ENCODE data around the gene OCA2. TPM values are rescaled to one million over a fixed set of nuclear protein-coding genes. Genes with fewer than 3 reads are reported as not detected.

The OCA2 gene
- total RNA-seq, 1 donor from 2014 or later, result 0.25 TPM

DNA sequence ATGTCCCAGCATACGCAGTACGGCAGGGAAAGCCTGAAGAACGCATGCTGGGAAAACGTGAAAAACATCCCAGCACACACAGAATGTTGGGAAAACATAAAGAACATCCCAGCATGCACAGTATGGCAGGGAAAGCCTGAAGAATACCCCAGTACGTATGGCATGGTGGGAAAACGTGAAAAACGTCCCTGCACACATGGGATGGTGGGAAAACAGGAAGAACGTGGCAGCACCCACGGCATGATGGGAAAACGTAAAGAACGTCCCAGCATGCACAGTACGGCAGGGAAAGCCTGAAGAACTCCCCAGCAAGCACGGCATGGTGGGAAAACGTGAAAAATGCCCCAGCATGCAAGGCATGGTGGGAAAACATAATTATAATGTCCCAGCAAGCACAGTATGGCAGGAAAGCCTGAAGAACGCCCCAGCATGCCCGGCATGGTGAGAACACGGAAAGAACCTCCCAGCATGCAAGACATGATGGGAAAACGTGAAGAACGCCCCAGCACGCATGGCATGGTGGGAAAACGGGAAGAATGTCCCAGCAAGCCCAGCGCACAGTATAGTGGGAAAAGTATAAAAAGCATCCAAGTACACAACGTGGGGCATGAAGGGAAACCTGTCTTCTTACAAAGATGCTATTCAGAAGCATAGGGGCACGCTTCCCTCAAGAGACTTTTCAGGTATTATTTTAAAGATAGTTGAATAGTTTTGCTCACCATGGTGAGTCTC lies 128.3 kb downstream of the OCA2 start:
- intact Hi-C loops (cut with DNase I), result no loop called here
- Histone ChIP-seq H3K9me3 (no peaks in the 10 kb centered on the region), H3K36me3 (no peaks in the 10 kb centered on the region), H3K4me3 (no peak overlapping the region), H3K27ac (no peak overlapping the region), H3K4me1 (no peaks in the 10 kb centered on the region), H3K27me3 (no peaks in the 10 kb centered on the region)
- TF ChIP-seq POLR2A (IDR thresholded peaks at IDR 0.05), result no peak
- TF ChIP-seq, protein P1, sequence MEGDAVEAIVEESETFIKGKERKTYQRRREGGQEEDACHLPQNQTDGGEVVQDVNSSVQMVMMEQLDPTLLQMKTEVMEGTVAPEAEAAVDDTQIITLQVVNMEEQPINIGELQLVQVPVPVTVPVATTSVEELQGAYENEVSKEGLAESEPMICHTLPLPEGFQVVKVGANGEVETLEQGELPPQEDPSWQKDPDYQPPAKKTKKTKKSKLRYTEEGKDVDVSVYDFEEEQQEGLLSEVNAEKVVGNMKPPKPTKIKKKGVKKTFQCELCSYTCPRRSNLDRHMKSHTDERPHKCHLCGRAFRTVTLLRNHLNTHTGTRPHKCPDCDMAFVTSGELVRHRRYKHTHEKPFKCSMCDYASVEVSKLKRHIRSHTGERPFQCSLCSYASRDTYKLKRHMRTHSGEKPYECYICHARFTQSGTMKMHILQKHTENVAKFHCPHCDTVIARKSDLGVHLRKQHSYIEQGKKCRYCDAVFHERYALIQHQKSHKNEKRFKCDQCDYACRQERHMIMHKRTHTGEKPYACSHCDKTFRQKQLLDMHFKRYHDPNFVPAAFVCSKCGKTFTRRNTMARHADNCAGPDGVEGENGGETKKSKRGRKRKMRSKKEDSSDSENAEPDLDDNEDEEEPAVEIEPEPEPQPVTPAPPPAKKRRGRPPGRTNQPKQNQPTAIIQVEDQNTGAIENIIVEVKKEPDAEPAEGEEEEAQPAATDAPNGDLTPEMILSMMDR (IDR thresholded peaks at IDR 0.05), result no peak
- no peak for TF ChIP-seq POLR2AphosphoS5 (IDR thresholded peaks at IDR 0.05; ENCODE audit: insufficient read depth in 1 of 2, low read depth in 1 of 2)
- no peak for DNase-seq (ENCODE audit: extremely low spot score in 2 of 2)

DNA sequence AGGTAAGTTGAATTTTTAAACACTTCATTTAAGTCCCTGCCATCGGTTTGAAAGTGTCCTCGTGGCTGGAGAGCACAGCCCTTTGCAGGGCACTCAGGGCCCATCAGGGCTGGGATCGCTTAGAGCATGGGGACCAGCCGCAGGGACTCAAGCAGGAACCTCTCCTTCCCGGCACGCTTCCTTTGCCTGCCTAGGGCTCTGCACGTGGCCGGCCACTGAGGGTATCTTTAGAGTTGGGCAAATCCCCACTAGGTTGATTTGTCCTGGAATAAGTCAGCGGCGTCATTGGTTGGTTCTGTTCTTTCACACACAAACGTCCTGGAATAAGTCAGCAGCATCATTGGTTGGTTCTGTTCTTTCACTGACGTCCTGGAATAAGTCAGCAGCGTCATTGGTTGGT lies 131.6 kb downstream of the OCA2 start:
- Histone ChIP-seq H3K36me3 (no peaks in the 10 kb centered on the region), H3K4me3 (no peak overlapping the region), H3K27ac (no peak overlapping the region), H3K4me1 (no peaks in the 10 kb centered on the region), H3K9me3 (no peaks in the 10 kb centered on the region), H3K27me3 (no peaks in the 10 kb centered on the region)
- TF ChIP-seq POLR2A (IDR thresholded peaks at IDR 0.05), result no peak
- no peak for TF ChIP-seq POLR2AphosphoS5 (IDR thresholded peaks at IDR 0.05; ENCODE audit: insufficient read depth in 1 of 2, low read depth in 1 of 2)
- TF ChIP-seq, protein P1 (IDR thresholded peaks at IDR 0.05), result no peak
- intact Hi-C loops (cut with DNase I), result no loop called here
- no peak for DNase-seq (ENCODE audit: extremely low spot score in 2 of 2)

DNA sequence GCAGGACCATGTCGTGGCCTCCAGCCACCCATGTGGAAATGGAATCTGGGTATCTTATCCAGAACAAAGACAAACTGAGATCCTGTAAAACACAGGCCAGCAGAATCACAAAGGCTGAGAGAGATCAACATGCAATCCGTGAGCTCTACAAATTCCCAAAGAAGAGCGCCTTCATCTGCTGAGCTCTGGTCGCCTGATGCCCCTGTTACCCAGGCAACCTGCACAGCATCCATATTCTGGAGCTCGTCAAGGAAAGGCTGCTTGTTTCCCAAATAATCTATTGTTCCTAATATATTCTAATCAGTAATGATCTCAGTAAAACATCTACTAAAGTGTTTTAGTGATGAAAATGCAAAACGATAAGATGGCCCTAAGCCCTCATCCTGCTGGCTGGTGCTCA lies 133.6 kb downstream of the OCA2 start:
- H3K9me3 ChIP-seq, result no peaks in the 10 kb centered on the region
- DNase-seq (ENCODE audit: extremely low spot score in 2 of 2), result no peak

DNA sequence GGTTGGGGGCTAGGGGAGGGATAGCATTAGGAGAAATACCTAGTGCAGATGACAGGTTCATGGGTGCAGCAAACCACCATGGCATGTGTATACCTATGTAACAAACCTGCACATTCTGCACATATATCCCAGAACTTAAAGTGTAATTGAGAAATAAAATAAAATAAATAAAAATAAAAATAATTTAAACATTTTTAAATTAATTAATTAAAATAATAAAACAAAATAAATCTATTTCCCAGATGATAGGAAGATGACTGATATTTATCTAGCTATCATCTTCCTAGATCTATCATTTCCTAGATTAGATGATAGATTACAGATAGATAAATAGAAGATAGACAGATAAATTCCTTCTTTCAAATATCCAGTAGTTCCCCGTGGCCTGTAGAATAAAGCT lies 137.3 kb downstream of the OCA2 start:
- H3K4me1 ChIP-seq, result no peaks in the 10 kb centered on the region
- no peaks in the 10 kb centered on the region for H3K27me3 ChIP-seq
- DNase-seq (ENCODE audit: extremely low spot score in 2 of 2), result no peak
- intact Hi-C loops (cut with DNase I), result no loop called here
- no peak overlapping the region for H3K4me3 ChIP-seq
- no peaks in the 10 kb centered on the region for H3K9me3 ChIP-seq
- TF ChIP-seq POLR2AphosphoS5 (IDR thresholded peaks at IDR 0.05; ENCODE audit: insufficient read depth in 1 of 2, low read depth in 1 of 2) (no peak), POLR2A (IDR thresholded peaks at IDR 0.05) (no peak)
- TF ChIP-seq, protein P1 (IDR thresholded peaks at IDR 0.05), result no peak
- no peaks in the 10 kb centered on the region for H3K36me3 ChIP-seq
- H3K27ac ChIP-seq, result no peak overlapping the region

More for the DNA sequence above, 133.6 kb downstream of the OCA2 start:
- intact Hi-C loops (cut with DNase I), result no loop called here
- no peaks in the 10 kb centered on the region for H3K36me3 ChIP-seq
- H3K4me3 ChIP-seq, result no peak overlapping the region
- H3K27me3 ChIP-seq, result no peaks in the 10 kb centered on the region
- H3K27ac ChIP-seq, result no peak overlapping the region
- TF ChIP-seq POLR2AphosphoS5 (IDR thresholded peaks at IDR 0.05; ENCODE audit: insufficient read depth in 1 of 2, low read depth in 1 of 2), result no peak
- no peak for TF ChIP-seq POLR2A (IDR thresholded peaks at IDR 0.05)
- TF ChIP-seq, protein P1 (IDR thresholded peaks at IDR 0.05), result no peak
- no peaks in the 10 kb centered on the region for H3K4me1 ChIP-seq

DNA sequence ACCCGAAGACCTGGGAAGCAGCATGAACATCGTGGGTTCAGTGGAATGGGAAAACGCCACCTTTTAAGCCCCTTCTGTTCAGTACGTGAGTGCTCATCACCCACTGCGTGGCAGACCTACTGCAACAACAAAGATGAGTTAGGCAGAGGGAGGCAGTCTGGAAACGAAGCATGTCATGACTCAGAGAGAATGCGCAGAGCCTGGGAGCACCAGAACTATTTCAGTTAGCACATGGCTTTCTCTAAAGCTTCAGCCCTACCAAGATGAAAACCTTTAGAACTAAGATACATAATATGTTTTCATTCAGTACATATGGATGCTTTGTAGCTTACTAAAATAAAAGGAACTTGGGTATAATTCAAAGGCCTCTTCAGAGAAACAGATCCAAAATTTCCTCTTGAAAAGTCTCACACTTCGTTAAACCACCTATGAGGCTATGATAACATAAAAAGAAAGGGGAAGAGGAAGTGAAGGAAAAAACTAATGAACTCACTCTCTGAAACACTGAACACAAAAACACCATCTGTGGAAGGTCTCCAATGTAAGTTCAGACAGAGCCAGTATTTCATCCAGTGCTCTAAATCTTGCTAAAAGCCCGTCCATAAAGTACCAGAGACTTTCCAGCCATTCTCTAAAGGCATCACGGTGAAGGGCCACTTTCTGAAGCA lies 140.1 kb downstream of the OCA2 start:
- H3K4me1 ChIP-seq, result no peaks in the 10 kb centered on the region
- intact Hi-C loops (cut with DNase I), result no loop called here
- no peak overlapping the region for H3K27ac ChIP-seq
- no peak for DNase-seq (ENCODE audit: extremely low spot score in 2 of 2)
- no peaks in the 10 kb centered on the region for H3K9me3 ChIP-seq
- no peaks in the 10 kb centered on the region for H3K36me3 ChIP-seq
- TF ChIP-seq POLR2A (IDR thresholded peaks at IDR 0.05) (no peak), POLR2AphosphoS5 (IDR thresholded peaks at IDR 0.05; ENCODE audit: insufficient read depth in 1 of 2, low read depth in 1 of 2) (no peak)
- TF ChIP-seq, protein P1 (IDR thresholded peaks at IDR 0.05), result no peak
- no peaks in the 10 kb centered on the region for H3K27me3 ChIP-seq
- H3K4me3 ChIP-seq, result no peak overlapping the region

All from vagina (tissue), 2 donors.